HFF-Myc (cell line): Measurements from ENCODE around the gene CDK11B.
"Not testable (repeated sequence)": the region's sequence is repeated elsewhere in the genome, so short reads cannot be mapped to it uniquely, and the experiment has no call there.

Experiments used
- DNase-seq: peaks from one replicate; pipeline ENCODE4 v3.0.0-alpha.2; 2011; ENCODE audit warnings: low read depth; ENCODE audit errors: extremely low read depth
- H3K4me3 ChIP-seq: replicated peaks from 2 replicates; pipeline ENCODE4 v1.5.1; 2011; ENCODE audit warnings: low read depth, mild to moderate bottlenecking, control low read depth, low read length
- CTCF ChIP-seq: IDR thresholded peaks from 2 replicates; pipeline ENCODE4 v1.5.1; 2012; ENCODE audit warnings: mild to moderate bottlenecking, low read depth, low read length, control low read depth; ENCODE audit errors: missing control alignments

Gene CDK11B

GRCh38 chr1:1678581-1679380, 20.0 kb upstream of the CDK11B start:
- H3K4me3 ChIP-seq: no peak overlapping the region
- DNase-seq: no peak
- TF ChIP-seq CTCF: no peak

GRCh38 chr1:1677718-1678580, 19.1 kb upstream of the CDK11B start:
- no peak overlapping the region for H3K4me3 ChIP-seq

GRCh38 chr1:1676087-1676486, 17.3 kb upstream of the CDK11B start:
- not testable (repeated sequence) for H3K4me3 ChIP-seq, DNase-seq

More at GRCh38 chr1:1677718-1678580, 19.1 kb upstream of the CDK11B start:
- no peak for DNase-seq
- TF ChIP-seq CTCF: no peak

- DNase-seq, H3K4me3 ChIP-seq: not testable (repeated sequence)
These were observed 16.4 kb upstream of the CDK11B start for GRCh38 chr1:1675218-1675617.

- not testable (repeated sequence) for DNase-seq, H3K4me3 ChIP-seq
These were observed 16.0 kb upstream of the CDK11B start for GRCh38 chr1:1674806-1675205.

- H3K4me3 ChIP-seq: no peak overlapping the region
- DNase-seq: no peak
- TF ChIP-seq CTCF: no peak
These were observed 13.6 kb upstream of the CDK11B start for GRCh38 chr1:1672181-1672965.

GRCh38 chr1:1671365-1672119, 12.7 kb upstream of the CDK11B start:
- no peak overlapping the region for H3K4me3 ChIP-seq
- DNase-seq: no peak
- TF ChIP-seq CTCF: no peak
